Fibroblast of skin of abdomen (primary cell): ENCODE measurements around the gene GPNMB.
"Not testable (repeated sequence)": the region's sequence is repeated elsewhere in the genome, so short reads cannot be mapped to it uniquely, and the experiment has no call there.

Source experiments
- DNase-seq: peaks from one replicate; pipeline ENCODE4 v3.0.0-alpha.2; 2013

GPNMB gene

DNA sequence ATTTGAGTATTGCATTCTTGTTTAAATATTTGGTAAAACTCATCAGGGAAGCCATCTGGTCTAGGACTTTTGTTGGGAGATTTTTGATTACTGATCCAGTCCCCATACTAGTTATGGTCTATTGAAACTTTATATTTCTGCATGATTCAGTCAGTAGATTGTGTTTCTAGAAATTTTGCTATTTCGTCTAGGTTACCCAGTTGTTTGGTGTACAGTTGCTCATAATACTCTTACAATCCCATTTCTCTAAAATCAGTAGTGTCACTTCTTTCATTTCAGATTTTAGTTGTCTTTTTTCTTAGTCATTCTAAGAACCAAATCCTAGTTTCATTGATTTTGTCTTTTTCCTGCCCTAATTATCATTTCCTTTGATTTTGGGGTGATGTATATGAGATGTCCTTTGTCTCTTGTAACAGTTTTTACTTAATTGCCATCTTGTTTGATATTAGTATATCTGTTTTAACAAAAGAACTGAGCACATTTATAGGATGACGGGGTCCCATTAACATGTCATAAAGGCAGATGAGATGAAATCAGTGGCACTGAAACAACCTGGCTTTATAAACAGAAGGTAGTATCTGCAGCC lies 60.5 kb downstream of the GPNMB start:
- no peak for DNase-seq

- DNase-seq = no peak
Observed at GRCh38 chr7:23308754-23309153, 62.2 kb downstream of the GPNMB start.

GRCh38 chr7:23312141-23312540 lies 65.6 kb downstream of the GPNMB start:
- not testable (repeated sequence) for DNase-seq

- no peak for DNase-seq
Observed at GRCh38 chr7:23315366-23315765, 68.8 kb downstream of the GPNMB start.
